Type B pancreatic cell (in vitro differentiated cells): ENCODE measurements around the gene UBLCP1. TPM values are rescaled to one million over a fixed set of nuclear protein-coding genes. Genes with fewer than 3 reads are reported as not detected.
"Not testable (repeated sequence)": the region's sequence is repeated elsewhere in the genome, so short reads cannot be mapped to it uniquely, and the experiment has no call there.

Source experiments
- DNase-seq: peaks from one replicate; pipeline ENCODE4 v3.0.0; 2021; ENCODE audit warnings: mixed read lengths; ENCODE audit not compliant: unreplicated experiment; ENCODE audit errors: extremely low spot score
- H3K27ac Mint-ChIP-seq: 2 replicates; pipeline ENCODE4 v1.8.0; 2021; ENCODE audit warnings: mild to moderate bottlenecking, mixed read lengths
- H3K27me3 Mint-ChIP-seq: 2 replicates; pipeline ENCODE4 v1.8.0; 2021; ENCODE audit warnings: mixed read lengths
- H3K36me3 Mint-ChIP-seq: 2 replicates; pipeline ENCODE4 v1.8.0; 2021; ENCODE audit warnings: mixed read lengths
- H3K4me1 Mint-ChIP-seq: one replicate; pipeline ENCODE4 v1.8.0; 2021; ENCODE audit warnings: mixed read lengths; ENCODE audit not compliant: unreplicated experiment
- H3K4me3 Mint-ChIP-seq: 2 replicates; pipeline ENCODE4 v1.8.0; 2021; ENCODE audit warnings: mild to moderate bottlenecking, mixed read lengths
- H3K9me3 Mint-ChIP-seq: 2 replicates; pipeline ENCODE4 v1.8.0; 2021; ENCODE audit warnings: mixed read lengths
- total RNA-seq: library from RNA; stranded (reverse); gene quantifications from 2 replicates; pipeline ENCODE4 v1.2.1, GENCODE V29; 2021; ENCODE audit warnings: low replicate concordance
- TF ChIP-seq, protein P1 (sequence below): fragments of 200-600 bp; sonication (generic); conservative IDR thresholded peaks from 2 replicates; pipeline ENCODE4 v1.5.0; 2021; ENCODE audit warnings: antibody characterized with exemption, mild to moderate bottlenecking

Gene UBLCP1
- total RNA-seq, 1 donor from 2014 or later, result 29.4 TPM

GRCh38 chr5:159301466-159301865 is 38.4 kb downstream of the UBLCP1 start:
- no peak overlapping the region for H3K27ac Mint-ChIP-seq

DNA sequence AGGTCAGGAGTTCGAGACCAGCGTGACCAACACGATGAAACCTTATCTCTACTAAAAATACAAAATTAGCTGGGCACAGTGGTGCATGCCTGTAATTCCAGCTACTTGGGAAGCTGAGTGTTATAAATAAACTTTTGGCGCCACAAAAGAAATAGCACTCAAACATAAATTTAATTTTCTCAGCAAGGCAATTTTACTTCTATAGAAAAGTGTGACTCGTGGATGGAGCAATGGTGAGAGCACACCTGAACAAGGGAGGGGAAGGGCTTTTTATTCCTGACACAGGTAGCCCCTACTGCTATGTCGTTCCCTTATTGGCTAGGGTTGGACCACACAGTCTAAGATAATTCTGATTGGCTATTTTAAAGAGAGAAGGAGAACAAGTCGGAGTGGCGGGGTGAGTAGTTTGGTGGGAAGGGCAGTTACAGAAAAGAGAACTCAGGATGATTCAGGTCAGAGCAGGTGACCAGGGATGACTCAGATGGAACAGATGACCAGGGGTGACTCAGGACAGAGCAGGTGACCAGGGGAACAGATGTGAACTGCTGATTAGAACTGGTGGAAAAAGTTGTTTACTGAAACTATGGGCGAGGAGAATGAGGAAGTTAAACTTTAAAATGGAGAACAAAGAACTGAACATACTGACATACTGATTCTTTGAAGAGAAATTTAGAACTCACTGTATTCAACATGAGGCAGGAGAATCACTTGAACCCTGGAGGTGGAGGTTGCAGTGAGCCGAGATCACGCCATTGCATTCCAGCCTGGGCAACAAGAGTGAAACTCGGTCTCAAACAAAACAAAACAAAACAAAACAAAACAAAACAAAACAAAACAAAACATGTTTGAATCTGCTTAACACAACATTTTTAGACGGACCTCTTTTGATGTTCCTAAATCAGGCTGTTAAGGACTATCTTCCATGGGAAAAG is 39.1 kb downstream of the UBLCP1 start:
- H3K27me3 Mint-ChIP-seq, result peaks cover 36% of the 10 kb centered on the region
- H3K4me1 Mint-ChIP-seq, H3K36me3 Mint-ChIP-seq, H3K9me3 Mint-ChIP-seq, H3K4me3 Mint-ChIP-seq, H3K27ac Mint-ChIP-seq, DNase-seq: not testable (repeated sequence)

More at GRCh38 chr5:159301466-159301865, 38.4 kb downstream of the UBLCP1 start:
- Mint-ChIP-seq H3K4me1 (no peaks in the 10 kb centered on the region), H3K4me3 (no peak overlapping the region), H3K9me3 (peaks cover 8% of the 10 kb centered on the region), H3K27me3 (peaks cover 31% of the 10 kb centered on the region), H3K36me3 (no peaks in the 10 kb centered on the region)
- no peak for DNase-seq
- TF ChIP-seq, protein P1, sequence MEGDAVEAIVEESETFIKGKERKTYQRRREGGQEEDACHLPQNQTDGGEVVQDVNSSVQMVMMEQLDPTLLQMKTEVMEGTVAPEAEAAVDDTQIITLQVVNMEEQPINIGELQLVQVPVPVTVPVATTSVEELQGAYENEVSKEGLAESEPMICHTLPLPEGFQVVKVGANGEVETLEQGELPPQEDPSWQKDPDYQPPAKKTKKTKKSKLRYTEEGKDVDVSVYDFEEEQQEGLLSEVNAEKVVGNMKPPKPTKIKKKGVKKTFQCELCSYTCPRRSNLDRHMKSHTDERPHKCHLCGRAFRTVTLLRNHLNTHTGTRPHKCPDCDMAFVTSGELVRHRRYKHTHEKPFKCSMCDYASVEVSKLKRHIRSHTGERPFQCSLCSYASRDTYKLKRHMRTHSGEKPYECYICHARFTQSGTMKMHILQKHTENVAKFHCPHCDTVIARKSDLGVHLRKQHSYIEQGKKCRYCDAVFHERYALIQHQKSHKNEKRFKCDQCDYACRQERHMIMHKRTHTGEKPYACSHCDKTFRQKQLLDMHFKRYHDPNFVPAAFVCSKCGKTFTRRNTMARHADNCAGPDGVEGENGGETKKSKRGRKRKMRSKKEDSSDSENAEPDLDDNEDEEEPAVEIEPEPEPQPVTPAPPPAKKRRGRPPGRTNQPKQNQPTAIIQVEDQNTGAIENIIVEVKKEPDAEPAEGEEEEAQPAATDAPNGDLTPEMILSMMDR, result no peak

DNA sequence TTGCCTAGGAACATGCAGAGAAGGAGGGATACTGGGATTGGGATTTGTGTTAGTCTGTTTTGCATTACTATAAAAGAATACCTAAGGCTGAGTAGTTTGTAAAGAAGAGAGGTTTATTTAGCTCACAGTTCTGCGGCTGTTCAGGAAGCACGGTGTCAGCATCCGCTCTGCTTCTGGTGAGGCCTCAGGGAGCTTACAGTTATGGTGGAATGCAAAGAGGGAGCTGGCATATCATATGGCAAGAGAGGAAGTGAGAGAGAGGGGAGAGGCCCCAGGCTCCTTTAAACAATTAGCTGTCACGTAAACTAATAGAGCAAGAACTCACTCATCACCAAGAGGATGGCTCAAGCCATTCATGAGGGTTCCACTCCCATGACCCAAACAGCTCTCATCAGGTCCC is 40.2 kb downstream of the UBLCP1 start:
- TF ChIP-seq, protein P1, result no peak
- H3K4me1 Mint-ChIP-seq, result no peaks in the 10 kb centered on the region
- no peak overlapping the region for H3K27ac Mint-ChIP-seq
- peaks cover 8% of the 10 kb centered on the region for H3K9me3 Mint-ChIP-seq
- H3K4me3 Mint-ChIP-seq, result no peak overlapping the region
- H3K27me3 Mint-ChIP-seq, result peaks cover 47% of the 10 kb centered on the region
- H3K36me3 Mint-ChIP-seq, result no peaks in the 10 kb centered on the region
- no peak for DNase-seq

DNA sequence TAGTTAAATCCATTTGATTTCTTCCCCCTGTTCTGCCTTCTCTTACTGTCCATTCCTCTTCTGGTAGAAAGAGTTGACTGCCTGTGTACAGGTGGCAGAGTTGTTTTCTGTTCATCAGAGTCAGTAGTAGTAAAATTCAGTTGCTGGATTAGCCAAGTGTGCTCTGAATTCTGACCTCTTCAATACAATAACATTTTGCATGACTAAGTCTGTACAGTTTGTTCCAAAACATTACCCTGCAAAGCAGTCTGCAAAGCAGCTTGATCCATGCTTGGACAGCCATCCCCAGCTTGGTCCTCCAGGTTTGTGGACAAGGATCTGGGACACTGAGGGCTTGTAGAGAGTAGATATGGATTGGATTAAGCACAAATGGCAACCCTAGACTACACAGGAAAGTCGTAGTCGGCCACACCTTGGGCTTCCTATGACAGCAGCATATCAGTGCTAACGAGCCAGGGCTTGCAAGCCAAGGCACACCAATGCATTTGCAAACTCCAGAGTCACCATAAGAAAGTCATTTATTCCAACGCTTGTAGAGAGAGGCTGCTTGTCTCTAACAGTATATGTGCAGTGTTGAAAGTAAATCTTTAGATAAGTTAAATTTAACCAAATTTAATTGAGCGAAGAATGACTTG is 42.0 kb downstream of the UBLCP1 start:
- H3K9me3 Mint-ChIP-seq, result peaks cover 8% of the 10 kb centered on the region
- TF ChIP-seq, protein P1, result no peak
- no peak overlapping the region for H3K27ac Mint-ChIP-seq
- peaks cover 65% of the 10 kb centered on the region for H3K27me3 Mint-ChIP-seq
- no peak overlapping the region for H3K4me3 Mint-ChIP-seq
- no peaks in the 10 kb centered on the region for H3K36me3 Mint-ChIP-seq
- DNase-seq, result no peak
- H3K4me1 Mint-ChIP-seq, result no peaks in the 10 kb centered on the region

DNA sequence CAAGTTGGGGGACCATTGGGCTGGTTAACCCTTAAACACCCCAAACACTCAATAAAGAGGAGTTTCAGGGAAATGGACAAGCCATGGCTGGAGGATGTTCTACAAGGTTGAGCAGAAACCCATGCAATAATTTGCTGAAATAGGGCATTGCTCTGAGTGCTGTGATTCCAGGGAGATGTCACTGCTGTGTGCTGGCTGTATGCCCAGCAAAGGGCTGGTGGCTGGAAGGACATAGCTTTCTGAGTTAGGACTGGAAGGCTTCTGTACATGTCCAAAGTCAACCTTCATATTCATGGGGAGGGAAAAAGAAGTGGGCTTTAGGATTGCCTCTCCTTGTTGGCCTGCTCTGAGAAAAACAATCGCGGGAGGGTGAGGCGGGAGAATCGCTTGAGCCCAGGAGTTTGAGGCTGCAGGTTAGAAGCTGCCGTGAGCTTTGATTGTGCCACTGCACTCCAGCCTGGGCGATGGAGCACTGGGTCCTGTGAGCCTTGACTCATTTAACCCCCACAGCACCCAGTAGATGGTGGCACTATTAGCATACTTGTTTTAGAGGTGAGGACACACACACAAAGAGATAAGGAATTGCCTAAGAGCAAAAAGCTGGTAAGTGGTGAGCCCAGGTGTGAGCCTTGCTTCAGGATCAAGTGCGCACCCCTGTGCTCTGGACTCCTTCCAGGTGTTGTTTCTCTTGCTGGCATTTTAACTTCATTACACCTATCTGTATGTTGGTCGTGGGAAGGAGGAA is 46.8 kb downstream of the UBLCP1 start:
- Mint-ChIP-seq H3K4me3 (peak overlapping the region; percentile 70), H3K36me3 (no peaks in the 10 kb centered on the region), H3K27me3 (peaks cover 85% of the 10 kb centered on the region), H3K4me1 (peaks cover 6% of the 10 kb centered on the region), H3K27ac (no peak overlapping the region), H3K9me3 (no peaks in the 10 kb centered on the region)
- TF ChIP-seq, protein P1, result no peak
- no peak for DNase-seq
